T-helper 1 cell treated with Interleukin-12 subunit alpha and Interleukin-12 subunit beta and Interleukin-4 antibody, amounts not matched to agents 30 μg/mL and 1 μg/mL, for 36 hours (primary cell): ENCODE data around the gene MMP2.
A peak's percentile ranks its signal among the peaks of the same experiment; 100 is the strongest.

Experiments used
- H3K27ac Mint-ChIP-seq: one replicate; pipeline ENCODE4 v1.8.0; 2021; ENCODE audit warnings: mild to moderate bottlenecking, mixed read lengths
- H3K27me3 Mint-ChIP-seq: one replicate; pipeline ENCODE4 v1.8.0; 2021; ENCODE audit warnings: low read depth, mixed read lengths
- H3K36me3 Mint-ChIP-seq: one replicate; pipeline ENCODE4 v1.8.0; 2021; ENCODE audit warnings: low read depth, mixed read lengths
- H3K4me1 Mint-ChIP-seq: one replicate; pipeline ENCODE4 v1.8.0; 2021; ENCODE audit warnings: low read depth, mixed read lengths
- H3K4me3 Mint-ChIP-seq: one replicate; pipeline ENCODE4 v1.8.0; 2021; ENCODE audit warnings: mild to moderate bottlenecking, moderate library complexity, mixed read lengths
- H3K9me3 Mint-ChIP-seq: one replicate; pipeline ENCODE4 v1.8.0; 2021; ENCODE audit warnings: mixed read lengths

MMP2 gene

DNA sequence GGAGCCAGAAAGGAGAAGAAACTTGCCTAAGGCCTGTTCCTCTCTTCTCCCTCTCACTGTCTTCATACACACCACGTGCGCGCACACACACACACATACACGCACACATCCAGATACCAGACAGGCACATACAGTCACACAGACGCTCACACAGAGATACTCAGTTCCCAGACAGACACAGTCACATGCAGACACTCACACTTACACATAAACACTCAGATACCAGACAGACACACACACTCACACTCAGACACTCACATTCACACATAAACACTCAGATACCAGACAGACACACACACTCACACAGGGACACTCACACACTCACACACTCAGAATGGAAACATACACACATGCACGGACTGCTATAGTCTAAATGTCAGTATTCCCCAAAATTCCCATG is 24.1 kb upstream of the MMP2 start:
- Mint-ChIP-seq H3K4me3 (no peak overlapping the region), H3K27ac (no peak overlapping the region), H3K9me3 (no peaks in the 10 kb centered on the region), H3K36me3 (no peaks in the 10 kb centered on the region), H3K4me1 (no peaks in the 10 kb centered on the region), H3K27me3 (peaks cover 5% of the 10 kb centered on the region)

DNA sequence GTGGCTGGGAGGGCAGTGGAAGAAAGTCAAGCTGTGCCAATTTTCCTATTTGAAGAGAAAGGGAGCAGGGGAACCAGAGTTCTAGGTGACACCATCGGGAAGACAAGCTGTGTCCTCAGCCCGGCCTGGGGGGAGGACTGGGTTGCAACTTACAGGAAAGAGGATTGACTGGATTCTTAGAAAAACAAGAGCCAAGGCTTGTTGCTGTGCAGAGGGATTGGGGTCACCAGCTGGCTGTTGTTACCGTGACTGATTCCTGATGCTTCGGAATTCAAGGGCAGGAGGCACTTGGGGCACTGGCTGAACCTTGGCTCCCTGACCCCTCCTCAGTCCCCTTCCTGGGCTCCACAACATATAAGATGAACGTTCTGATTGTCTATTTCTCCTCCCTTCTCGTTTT is 16.8 kb upstream of the MMP2 start:
- no peaks in the 10 kb centered on the region for H3K9me3 Mint-ChIP-seq
- no peaks in the 10 kb centered on the region for H3K36me3 Mint-ChIP-seq
- peaks cover 5% of the 10 kb centered on the region for H3K27me3 Mint-ChIP-seq
- H3K27ac Mint-ChIP-seq: no peak overlapping the region
- H3K4me3 Mint-ChIP-seq: no peak overlapping the region
- H3K4me1 Mint-ChIP-seq: no peaks in the 10 kb centered on the region

DNA sequence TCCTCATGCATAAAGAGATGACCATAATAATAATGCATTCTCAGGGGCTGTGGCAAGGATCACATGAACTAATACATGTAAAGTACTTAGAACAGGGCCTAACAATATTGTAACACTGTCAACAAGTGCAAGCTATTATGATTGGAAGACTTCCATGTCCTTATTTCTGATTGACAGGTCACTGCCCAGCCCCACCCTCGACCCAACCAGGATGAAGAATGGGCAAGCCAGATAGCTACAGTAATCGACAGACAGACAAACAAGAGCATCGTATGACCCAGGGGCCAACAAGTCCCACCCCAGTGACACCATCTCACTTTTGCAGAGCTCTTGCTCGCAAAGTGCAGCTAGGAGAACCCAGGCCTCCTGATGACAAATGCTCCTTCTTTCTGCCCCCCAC is 14.6 kb upstream of the MMP2 start:
- Mint-ChIP-seq H3K4me1 (no peaks in the 10 kb centered on the region), H3K4me3 (no peak overlapping the region), H3K36me3 (no peaks in the 10 kb centered on the region), H3K27ac (no peak overlapping the region), H3K9me3 (no peaks in the 10 kb centered on the region), H3K27me3 (no peaks in the 10 kb centered on the region)

DNA sequence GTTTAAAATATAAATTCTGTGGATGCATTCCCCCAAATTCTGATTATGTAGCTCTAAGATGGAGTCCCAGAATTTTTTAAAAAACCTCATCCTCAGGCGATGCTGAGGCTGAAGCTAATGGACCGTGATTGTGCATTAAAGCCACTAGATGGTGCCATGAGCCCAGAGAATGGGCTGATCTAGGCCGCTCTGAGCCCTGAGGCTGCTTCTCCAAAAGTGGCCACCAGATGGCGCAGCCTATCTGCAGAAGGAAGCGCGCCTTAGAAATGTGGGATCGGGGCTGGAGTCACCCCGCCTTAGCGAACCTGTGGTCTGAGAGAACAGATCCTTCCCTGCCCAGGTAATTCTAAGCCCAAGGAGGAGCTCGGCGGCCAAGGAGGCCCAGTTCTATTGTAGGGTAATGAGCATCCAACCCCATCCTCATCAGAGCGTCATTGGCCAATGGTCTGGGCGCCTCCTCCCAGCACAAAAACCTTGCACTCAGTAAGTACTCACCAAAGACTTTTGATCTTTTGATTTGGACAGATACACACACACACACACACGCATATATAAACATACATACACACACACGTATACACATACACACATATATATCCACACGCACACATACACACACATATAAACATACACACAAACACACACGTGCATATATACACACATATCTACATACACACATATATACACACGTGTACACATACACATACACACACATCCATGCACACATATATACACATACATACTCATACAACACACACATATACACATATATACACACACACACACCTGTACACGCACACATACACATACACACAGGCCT is 13.7 kb upstream of the MMP2 start:
- Mint-ChIP-seq H3K9me3 (no peaks in the 10 kb centered on the region), H3K4me3 (no peak overlapping the region), H3K27ac (no peak overlapping the region), H3K27me3 (no peaks in the 10 kb centered on the region), H3K36me3 (no peaks in the 10 kb centered on the region), H3K4me1 (no peaks in the 10 kb centered on the region)

DNA sequence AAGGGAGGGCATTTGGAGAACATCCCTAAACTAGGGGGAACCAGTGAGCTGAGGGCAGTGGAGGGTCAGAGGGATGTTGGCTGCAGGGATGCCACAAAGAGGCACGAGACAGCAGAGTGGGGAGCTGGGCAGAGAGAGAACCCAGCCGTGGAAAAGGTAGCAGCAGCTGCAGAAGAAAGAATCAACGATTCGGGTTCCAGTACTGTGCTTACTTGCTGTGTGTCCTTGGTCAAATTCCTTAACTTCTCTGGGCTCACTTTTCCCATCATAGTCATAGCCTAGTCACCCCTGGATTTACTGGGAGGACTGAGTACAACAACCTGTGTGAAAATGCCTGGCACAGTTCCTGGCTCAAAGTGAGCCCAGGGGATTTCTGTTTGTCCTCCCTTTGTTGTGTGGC is 12.8 kb upstream of the MMP2 start:
- no peaks in the 10 kb centered on the region for H3K9me3 Mint-ChIP-seq
- H3K27me3 Mint-ChIP-seq: no peaks in the 10 kb centered on the region
- H3K4me1 Mint-ChIP-seq: peaks cover under 1% of the 10 kb centered on the region
- H3K4me3 Mint-ChIP-seq: no peak overlapping the region
- no peak overlapping the region for H3K27ac Mint-ChIP-seq
- no peaks in the 10 kb centered on the region for H3K36me3 Mint-ChIP-seq

DNA sequence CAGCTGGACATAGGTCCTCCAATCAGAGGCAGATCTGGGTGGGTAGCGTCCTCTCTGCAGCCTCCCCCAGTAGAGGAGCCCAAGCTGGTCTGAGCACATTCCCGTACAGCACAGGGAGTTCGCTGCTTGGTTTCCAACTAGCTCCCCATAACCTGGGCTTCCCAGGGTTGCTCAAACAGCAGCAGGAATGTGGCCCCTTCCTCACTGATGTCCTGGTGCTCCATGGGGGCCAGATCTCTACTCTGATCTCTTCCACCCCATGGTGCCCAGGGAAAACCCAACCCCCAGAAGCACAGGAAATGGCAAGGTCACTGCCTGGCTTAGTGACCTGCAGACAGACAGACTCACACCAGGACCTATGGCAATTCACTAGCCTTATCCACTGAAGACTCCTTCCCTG is 11.1 kb upstream of the MMP2 start:
- no peak overlapping the region for H3K27ac Mint-ChIP-seq
- no peaks in the 10 kb centered on the region for H3K27me3 Mint-ChIP-seq
- H3K9me3 Mint-ChIP-seq: no peaks in the 10 kb centered on the region
- no peaks in the 10 kb centered on the region for H3K36me3 Mint-ChIP-seq
- H3K4me1 Mint-ChIP-seq: peaks cover 6% of the 10 kb centered on the region
- no peak overlapping the region for H3K4me3 Mint-ChIP-seq

DNA sequence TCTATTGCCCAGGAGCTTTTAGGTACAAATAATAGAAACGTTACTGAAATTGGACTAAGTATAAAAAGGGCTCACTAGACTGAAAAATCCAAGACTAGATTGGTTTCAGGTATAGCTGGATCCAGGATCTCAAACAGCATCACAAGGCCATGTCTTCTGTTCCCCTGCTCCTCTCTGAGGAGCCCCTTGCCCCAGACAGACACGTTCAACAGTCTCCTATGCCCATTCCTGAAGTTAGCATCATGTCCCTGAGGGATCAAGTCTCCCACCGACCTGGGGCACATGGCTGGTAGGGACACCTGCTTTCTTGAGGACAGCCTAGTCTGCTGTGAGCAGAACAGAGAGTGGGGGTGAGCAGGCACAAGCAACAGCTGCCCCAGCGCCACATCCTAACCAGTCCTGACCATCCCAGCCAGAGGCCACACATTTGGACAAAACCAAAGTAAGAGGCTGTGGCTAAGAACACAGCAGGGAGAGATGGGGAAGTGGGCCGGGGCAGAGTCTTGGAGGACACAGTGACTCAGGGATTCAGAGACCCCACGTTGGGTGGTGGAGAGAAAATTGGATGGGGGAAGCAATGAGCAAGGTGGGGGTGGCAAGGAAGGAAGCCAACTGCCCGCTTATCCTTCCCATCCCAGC is 10.5 kb upstream of the MMP2 start:
- no peaks in the 10 kb centered on the region for H3K9me3 Mint-ChIP-seq
- H3K4me3 Mint-ChIP-seq: no peak overlapping the region
- H3K4me1 Mint-ChIP-seq: peaks cover 6% of the 10 kb centered on the region
- H3K27ac Mint-ChIP-seq: no peak overlapping the region
- no peaks in the 10 kb centered on the region for H3K27me3 Mint-ChIP-seq
- no peaks in the 10 kb centered on the region for H3K36me3 Mint-ChIP-seq

DNA sequence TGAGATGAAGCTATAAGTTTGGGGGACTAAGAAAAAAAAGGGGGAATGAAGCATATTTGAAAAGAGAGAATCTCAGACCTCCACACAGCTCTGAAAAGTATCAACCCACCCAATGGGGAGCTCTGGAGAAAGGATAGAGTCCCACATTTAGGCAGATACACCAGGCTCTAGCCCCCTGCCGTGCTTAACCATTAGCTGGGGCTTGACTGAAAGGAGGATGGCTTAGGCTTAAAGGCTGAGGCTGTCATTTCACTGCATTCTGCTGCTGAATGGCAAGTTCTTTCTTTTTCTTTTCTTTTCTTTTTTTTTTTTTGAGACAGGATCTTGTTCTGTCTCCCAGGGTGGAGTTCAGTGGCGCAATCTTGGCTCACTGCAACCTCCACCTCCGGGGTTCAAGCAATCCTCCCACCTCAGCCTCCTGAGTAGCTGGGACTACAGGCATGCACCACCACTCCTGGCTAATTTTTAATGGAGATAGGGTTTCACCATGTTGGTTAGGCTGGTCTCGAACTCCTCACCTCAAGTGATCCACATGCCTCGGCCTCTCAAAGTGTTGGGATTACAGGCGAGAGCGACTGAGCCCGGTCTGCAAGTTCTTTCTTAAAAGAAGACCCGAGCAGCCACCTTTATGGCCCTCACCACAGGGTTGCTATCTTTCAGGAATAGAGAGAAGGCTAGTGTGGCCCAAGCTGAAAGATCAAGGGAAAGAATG is 9.0 kb upstream of the MMP2 start:
- Mint-ChIP-seq H3K36me3 (no peaks in the 10 kb centered on the region), H3K4me3 (no peak overlapping the region)

DNA sequence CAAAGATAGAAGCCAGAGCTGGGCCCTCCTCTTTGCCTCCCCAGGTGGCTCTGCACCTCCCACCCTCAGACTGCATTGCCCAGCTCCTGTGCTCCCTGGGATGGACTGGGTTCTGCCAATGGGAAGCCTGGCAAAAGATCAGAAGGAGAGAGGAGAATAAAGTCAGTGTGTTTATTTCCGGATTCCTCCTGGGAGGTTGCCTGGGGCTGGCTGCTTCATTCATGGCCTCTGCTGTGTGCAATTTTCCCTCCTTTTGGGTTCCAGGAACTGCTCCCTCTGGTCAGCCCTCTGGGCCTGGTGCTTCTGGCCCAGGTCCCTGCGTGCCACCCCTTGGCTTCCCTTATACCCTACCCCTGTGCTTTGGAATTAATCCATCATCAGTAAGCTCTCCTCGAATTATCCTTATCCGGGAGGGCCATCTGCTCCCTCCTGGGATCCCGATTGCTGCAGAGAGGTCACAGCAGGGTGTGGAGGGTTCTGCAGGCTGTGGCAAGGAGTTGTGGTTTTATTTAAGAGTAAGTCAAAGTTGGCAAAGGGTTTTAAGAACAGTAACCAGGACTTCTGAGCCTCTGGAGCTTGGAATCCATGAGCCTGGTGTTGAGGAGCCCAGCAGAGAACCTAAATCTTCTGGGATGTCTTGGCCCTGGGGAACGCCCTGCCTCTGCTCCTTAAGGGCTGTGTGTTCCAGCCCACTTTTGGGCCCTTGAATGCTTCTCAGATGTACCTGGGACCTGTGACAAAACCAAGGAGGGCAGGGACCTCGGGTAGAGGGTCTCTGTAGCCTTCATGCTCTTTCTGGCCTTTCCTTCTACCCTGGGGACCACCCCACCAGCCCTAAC is 8.2 kb upstream of the MMP2 start:
- peaks cover 6% of the 10 kb centered on the region for H3K4me1 Mint-ChIP-seq
- H3K27ac Mint-ChIP-seq: no peak overlapping the region
- H3K4me3 Mint-ChIP-seq: no peak overlapping the region
- H3K27me3 Mint-ChIP-seq: no peaks in the 10 kb centered on the region
- H3K36me3 Mint-ChIP-seq: no peaks in the 10 kb centered on the region
- no peaks in the 10 kb centered on the region for H3K9me3 Mint-ChIP-seq

More for the DNA sequence above, 9.0 kb upstream of the MMP2 start:
- no peak overlapping the region for H3K27ac Mint-ChIP-seq
- H3K27me3 Mint-ChIP-seq: no peaks in the 10 kb centered on the region
- peaks cover 6% of the 10 kb centered on the region for H3K4me1 Mint-ChIP-seq
- H3K9me3 Mint-ChIP-seq: no peaks in the 10 kb centered on the region

DNA sequence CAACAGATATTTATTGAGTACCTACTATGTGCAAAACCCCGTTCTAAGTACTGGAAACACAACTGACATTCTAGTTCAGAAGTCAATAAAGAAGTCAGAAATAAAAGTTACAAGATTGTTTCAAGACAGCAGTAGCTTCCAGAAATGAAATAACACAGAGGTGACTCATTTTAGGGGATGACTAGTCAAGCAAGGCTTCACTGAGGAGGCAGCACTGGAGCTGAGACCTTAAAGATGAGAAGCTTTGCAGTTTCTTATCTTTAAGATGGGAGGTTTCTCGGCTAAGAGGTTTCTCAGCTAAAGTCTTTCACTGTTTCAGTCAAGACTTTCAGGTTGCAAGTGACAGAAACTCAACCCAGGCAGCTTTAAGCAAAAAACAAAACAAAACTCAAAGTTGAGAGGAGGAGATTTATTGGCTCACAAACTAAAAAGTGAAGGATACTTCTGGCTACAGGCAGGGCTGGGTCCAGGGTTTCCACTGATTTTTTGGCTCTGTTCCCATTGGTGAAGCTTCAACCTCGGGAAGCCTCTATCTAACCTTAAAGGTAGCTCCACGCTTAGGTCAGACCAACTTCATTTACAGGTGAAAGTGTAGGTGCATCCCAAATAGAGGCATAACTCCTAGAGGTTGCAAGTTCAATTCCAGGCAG is 7.4 kb upstream of the MMP2 start:
- no peaks in the 10 kb centered on the region for H3K36me3 Mint-ChIP-seq
- H3K9me3 Mint-ChIP-seq: no peaks in the 10 kb centered on the region
- peak overlapping the region; percentile 12 for H3K4me3 Mint-ChIP-seq
- H3K4me1 Mint-ChIP-seq: peaks cover 6% of the 10 kb centered on the region
- H3K27me3 Mint-ChIP-seq: peaks cover 4% of the 10 kb centered on the region
- peak overlapping the region; percentile 73 for H3K27ac Mint-ChIP-seq

DNA sequence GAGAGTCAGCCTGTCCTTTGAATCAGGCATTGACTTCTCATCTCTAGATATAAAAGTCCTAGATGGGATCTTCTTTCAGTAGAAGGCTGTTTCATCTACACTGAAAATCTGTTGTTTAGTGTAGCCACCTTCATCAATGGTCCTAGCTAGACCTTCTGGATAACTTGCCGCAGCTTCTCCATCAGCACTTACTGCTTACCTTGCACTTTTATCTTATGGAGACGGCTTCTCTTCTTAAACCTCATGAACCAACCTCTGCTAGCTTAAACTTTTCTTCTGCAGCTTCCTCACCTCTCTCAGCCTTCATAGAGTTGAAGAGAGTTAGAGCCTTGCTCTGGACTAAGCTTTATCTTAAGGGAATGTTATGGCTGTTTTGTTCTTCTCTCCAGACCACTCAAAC is 5.4 kb upstream of the MMP2 start:
- peaks cover 6% of the 10 kb centered on the region for H3K4me1 Mint-ChIP-seq
- H3K9me3 Mint-ChIP-seq: no peaks in the 10 kb centered on the region
- no peak overlapping the region for H3K4me3 Mint-ChIP-seq
- H3K27ac Mint-ChIP-seq: no peak overlapping the region
- H3K36me3 Mint-ChIP-seq: no peaks in the 10 kb centered on the region
- peaks cover 18% of the 10 kb centered on the region for H3K27me3 Mint-ChIP-seq

DNA sequence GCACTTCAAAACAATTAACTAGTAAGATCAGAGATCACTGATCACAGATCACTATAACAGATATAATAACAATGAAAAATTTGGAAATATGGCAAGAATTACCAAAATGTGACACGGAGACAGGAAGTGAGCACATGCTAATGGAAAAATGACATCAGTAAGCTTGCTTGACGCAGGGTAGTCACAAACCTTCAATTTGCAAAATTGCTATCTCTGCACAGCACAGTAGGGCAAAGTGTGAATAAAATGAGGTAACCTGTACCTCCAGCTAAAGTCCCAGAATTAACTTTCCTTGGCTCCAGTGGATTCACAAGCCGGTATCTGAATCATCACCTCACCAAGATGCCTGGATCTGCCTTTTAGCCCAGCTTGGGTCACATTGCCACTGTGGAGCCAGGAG is 4.2 kb upstream of the MMP2 start:
- H3K4me1 Mint-ChIP-seq: peaks cover 6% of the 10 kb centered on the region
- peaks cover 27% of the 10 kb centered on the region for H3K27me3 Mint-ChIP-seq
- no peaks in the 10 kb centered on the region for H3K9me3 Mint-ChIP-seq
- no peak overlapping the region for H3K4me3 Mint-ChIP-seq
- H3K27ac Mint-ChIP-seq: no peak overlapping the region
- H3K36me3 Mint-ChIP-seq: no peaks in the 10 kb centered on the region

DNA sequence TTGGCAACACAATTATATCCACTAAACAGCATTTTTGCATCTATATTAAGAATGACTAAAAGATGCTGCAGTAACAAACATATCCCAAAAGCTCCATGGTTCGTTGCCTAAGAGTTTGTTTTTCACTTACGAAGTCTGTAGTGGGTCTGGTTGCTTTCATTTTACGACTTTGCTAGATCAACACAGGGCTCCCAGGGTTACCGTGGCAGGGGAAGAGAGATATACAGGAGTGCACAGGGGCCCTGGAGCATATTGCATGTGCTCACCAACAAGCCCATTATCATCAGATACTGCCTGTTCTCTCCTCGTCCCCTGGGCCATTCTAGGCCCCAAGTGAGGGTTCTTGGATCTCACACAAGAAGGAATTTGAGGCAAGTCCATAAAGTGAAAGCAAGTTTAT is 3.1 kb upstream of the MMP2 start:
- Mint-ChIP-seq H3K27me3 (peaks cover 38% of the 10 kb centered on the region), H3K9me3 (no peaks in the 10 kb centered on the region), H3K36me3 (no peaks in the 10 kb centered on the region), H3K27ac (no peak overlapping the region), H3K4me1 (peaks cover 6% of the 10 kb centered on the region), H3K4me3 (no peak overlapping the region)
